Duodenal mucosa (tissue), 2 donors: Measurements from ENCODE around the gene TIAL1.
A peak's percentile ranks its signal among the peaks of the same experiment; 100 is the strongest.
"Not testable (repeated sequence)": the region's sequence is repeated elsewhere in the genome, so short reads cannot be mapped to it uniquely, and the experiment has no call there.

ENCODE experiments used
- H3K27ac ChIP-seq: one replicate; pipeline ENCODE4 v1.7.0; 2013; ENCODE audit warnings: low read depth, low read length
- H3K27me3 ChIP-seq, 2 donors: one replicate each; pipeline ENCODE4 v1.7.0; 2013; ENCODE audit warnings: low read length in 2 of 2, control low read depth in 1 of 2; ENCODE audit not compliant: insufficient read depth in 2 of 2, control insufficient read depth in 1 of 2
- H3K36me3 ChIP-seq, 2 donors: one replicate each; pipeline ENCODE4 v1.7.0; 2013; ENCODE audit warnings: low read length in 2 of 2, control low read depth in 1 of 2; ENCODE audit not compliant: insufficient read depth in 2 of 2, control insufficient read depth in 1 of 2
- H3K4me1 ChIP-seq, 2 donors: one replicate each; pipeline ENCODE4 v1.7.0; 2013; ENCODE audit warnings: low read length in 2 of 2, control low read depth in 1 of 2; ENCODE audit not compliant: insufficient read depth in 2 of 2, control insufficient read depth in 1 of 2
- H3K4me3 ChIP-seq, 2 donors: one replicate each; pipeline ENCODE4 v1.7.0; 2013; ENCODE audit warnings: low read length in 2 of 2, low read depth in 1 of 2
- H3K9ac ChIP-seq, 2 donors: one replicate each; pipeline ENCODE4 v1.7.0; 2013; ENCODE audit warnings: low read length in 2 of 2, low read depth in 1 of 2
- H3K9me3 ChIP-seq, 2 donors: one replicate each; pipeline ENCODE4 v1.7.0; 2013; ENCODE audit warnings: low read length in 2 of 2, control low read depth in 1 of 2; ENCODE audit not compliant: control insufficient read depth in 1 of 2

TIAL1 gene

GRCh38 chr10:119595134-119595675 is 1.6 kb downstream of the TIAL1 start:
- Histone ChIP-seq H3K27ac (no peak overlapping the region), H3K9ac (peak overlapping the region; percentile 21 to 83), H3K4me1 (peaks cover 42 to 43% of the 10 kb centered on the region in 2 donors), H3K27me3 (no peaks in the 10 kb centered on the region), H3K4me3 (peak overlapping the region; percentile 96 to 98), H3K36me3 (peaks cover 0 to 3% of the 10 kb centered on the region in 2 donors), H3K9me3 (no peaks in the 10 kb centered on the region)

- no peaks in the 10 kb centered on the region for H3K9me3 ChIP-seq
- peaks cover 28 to 34% of the 10 kb centered on the region in 2 donors for H3K36me3 ChIP-seq
- H3K4me1 ChIP-seq: peaks cover 15% of the 10 kb centered on the region in 2 donors
Measured at GRCh38 chr10:119588071-119588470, 8.7 kb downstream of the TIAL1 start.

GRCh38 chr10:119578355-119578754 is 18.4 kb downstream of the TIAL1 start:
- H3K27me3 ChIP-seq: no peaks in the 10 kb centered on the region
- H3K9ac ChIP-seq: no peak overlapping the region
- H3K36me3 ChIP-seq: peaks cover 42 to 60% of the 10 kb centered on the region in 2 donors
- no peak overlapping the region for H3K27ac ChIP-seq
- H3K4me3 ChIP-seq: no peak overlapping the region
- no peaks in the 10 kb centered on the region for H3K9me3 ChIP-seq
- H3K4me1 ChIP-seq: no peaks in the 10 kb centered on the region

More at GRCh38 chr10:119588071-119588470, 8.7 kb downstream of the TIAL1 start:
- Histone ChIP-seq H3K9ac (no peak overlapping the region), H3K4me3 (no peak overlapping the region), H3K27ac (no peak overlapping the region), H3K27me3 (no peaks in the 10 kb centered on the region)

GRCh38 chr10:119575991-119576390 is 20.8 kb downstream of the TIAL1 start:
- Histone ChIP-seq H3K4me1 (no peaks in the 10 kb centered on the region), H3K27ac (no peak overlapping the region), H3K36me3 (peaks cover 37 to 66% of the 10 kb centered on the region in 2 donors), H3K4me3 (no peak overlapping the region), H3K9me3 (no peaks in the 10 kb centered on the region), H3K27me3 (no peaks in the 10 kb centered on the region), H3K9ac (no peak overlapping the region)

GRCh38 chr10:119575506-119575905 is 21.3 kb downstream of the TIAL1 start:
- no peak overlapping the region for H3K9ac ChIP-seq
- H3K27me3 ChIP-seq: no peaks in the 10 kb centered on the region
- H3K4me3 ChIP-seq: no peak overlapping the region
- H3K4me1 ChIP-seq: no peaks in the 10 kb centered on the region
- H3K36me3 ChIP-seq: peaks cover 37 to 66% of the 10 kb centered on the region in 2 donors
- H3K27ac ChIP-seq: no peak overlapping the region
- no peaks in the 10 kb centered on the region for H3K9me3 ChIP-seq

GRCh38 chr10:119567978-119568377 is 28.8 kb downstream of the TIAL1 start:
- Histone ChIP-seq H3K4me1 (no peaks in the 10 kb centered on the region), H3K27me3 (no peaks in the 10 kb centered on the region), H3K9me3 (no peaks in the 10 kb centered on the region), H3K4me3 (no peak overlapping the region), H3K27ac (no peak overlapping the region), H3K36me3 (peaks cover 0 to 11% of the 10 kb centered on the region in 2 donors), H3K9ac (no peak overlapping the region)

GRCh38 chr10:119562097-119562496 is 34.7 kb downstream of the TIAL1 start:
- Histone ChIP-seq H3K27ac (no peak overlapping the region), H3K9me3 (no peaks in the 10 kb centered on the region), H3K4me3 (no peak overlapping the region), H3K27me3 (no peaks in the 10 kb centered on the region), H3K9ac (no peak overlapping the region), H3K36me3 (no peaks in the 10 kb centered on the region), H3K4me1 (no peaks in the 10 kb centered on the region)

- not testable (repeated sequence) for H3K27ac ChIP-seq, H3K4me1 ChIP-seq, H3K27me3 ChIP-seq, H3K36me3 ChIP-seq, H3K9ac ChIP-seq, H3K9me3 ChIP-seq, H3K4me3 ChIP-seq
Measured at GRCh38 chr10:119559511-119559910, 37.3 kb downstream of the TIAL1 start.

GRCh38 chr10:119556081-119556480 is 40.7 kb downstream of the TIAL1 start:
- H3K36me3 ChIP-seq, H3K4me3 ChIP-seq, H3K9ac ChIP-seq, H3K27me3 ChIP-seq, H3K27ac ChIP-seq, H3K9me3 ChIP-seq, H3K4me1 ChIP-seq: not testable (repeated sequence)

- Histone ChIP-seq H3K27ac (no peak overlapping the region), H3K4me3 (no peak overlapping the region), H3K4me1 (no peaks in the 10 kb centered on the region), H3K9me3 (no peaks in the 10 kb centered on the region), H3K36me3 (no peaks in the 10 kb centered on the region), H3K27me3 (no peaks in the 10 kb centered on the region), H3K9ac (no peak overlapping the region)
Measured at GRCh38 chr10:119555178-119555784, 41.5 kb downstream of the TIAL1 start.
